ENCODE measurements around the gene SZT2.
"Not testable (repeated sequence)": the region's sequence is repeated elsewhere in the genome, so short reads cannot be mapped to it uniquely, and the experiment has no call there.

Gene SZT2

DNA sequence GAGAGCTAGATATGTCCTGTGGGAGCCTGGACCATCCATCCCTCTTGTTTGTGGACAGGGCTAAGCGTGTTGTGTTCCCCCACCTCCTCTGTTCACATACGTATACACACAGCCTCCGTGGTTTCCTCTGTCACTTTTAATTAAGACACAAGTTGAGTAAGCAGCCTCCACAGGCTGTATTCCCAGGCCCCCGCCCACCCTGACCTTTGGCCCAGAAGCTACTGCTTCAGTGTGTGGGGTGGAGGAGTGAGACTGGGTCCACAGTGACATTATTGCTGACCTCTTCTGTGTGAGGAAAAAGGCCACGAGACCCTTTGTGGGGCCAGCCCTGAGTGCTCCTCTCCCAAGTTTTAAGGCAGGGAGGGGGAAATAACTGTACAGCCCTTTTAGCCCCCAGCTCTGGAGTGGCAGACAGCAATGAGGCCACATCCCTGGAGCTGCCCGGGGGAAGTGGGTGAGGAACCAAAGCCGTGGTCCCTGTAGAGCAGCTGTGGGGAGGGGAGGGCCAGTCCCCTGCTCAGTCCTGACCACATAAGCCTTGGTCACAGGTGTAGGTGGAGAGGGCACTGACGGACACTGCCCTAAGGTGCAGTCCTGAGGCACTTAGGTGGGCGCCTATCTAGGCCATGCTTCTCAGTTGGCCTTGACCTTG lies 26.3 kb upstream of the SZT2 start:
- DNase-seq: peak; percentile 23

DNA sequence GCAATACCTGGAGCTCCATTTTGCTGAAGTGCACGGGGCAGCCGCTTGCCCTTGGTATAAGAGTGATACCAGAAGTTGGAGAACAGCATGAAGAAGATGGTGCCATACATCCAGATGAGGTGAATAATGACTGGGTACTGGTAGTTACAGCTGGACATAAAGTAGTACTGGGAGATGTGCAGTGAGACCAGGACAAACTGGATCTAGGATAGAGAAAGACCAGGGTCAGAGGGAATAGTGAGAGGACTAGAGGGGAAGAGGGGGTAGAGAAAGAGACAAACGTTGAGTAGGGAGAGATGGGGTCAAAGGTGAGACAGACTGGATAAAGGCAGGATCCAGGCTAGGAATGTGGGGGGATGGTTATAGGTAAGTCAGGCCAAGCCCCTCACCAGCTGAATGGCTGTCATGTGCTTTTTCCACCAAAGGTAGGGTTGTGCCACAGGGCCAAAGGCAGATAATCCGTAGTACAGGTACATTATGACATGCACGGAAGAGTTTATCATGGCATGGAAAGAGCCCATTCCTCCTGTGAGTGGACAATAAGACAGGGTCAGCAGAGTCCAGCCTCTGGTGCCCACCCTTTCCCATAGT lies 25.7 kb upstream of the SZT2 start:
- DNase-seq: no peak

DNA sequence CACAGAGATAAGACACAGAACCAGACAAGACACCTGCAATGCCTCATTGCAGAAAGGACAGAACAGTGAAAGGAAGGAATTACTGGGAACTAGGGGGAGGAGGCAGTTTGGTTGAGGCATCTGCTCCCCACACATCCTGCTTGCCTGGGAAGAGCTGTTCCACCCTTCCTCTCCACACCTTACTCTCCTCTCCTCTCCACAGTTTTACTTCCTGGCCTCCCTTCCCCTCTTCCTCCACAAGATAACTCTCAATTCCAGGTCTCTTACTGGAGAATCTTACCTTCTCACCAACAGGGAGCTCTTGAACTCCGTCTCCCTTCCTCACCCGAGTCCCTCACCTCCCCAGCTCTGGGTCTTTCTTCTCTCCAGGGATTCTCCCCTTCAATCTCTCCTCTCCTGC lies 24.0 kb upstream of the SZT2 start:
- DNase-seq: no peak

DNA sequence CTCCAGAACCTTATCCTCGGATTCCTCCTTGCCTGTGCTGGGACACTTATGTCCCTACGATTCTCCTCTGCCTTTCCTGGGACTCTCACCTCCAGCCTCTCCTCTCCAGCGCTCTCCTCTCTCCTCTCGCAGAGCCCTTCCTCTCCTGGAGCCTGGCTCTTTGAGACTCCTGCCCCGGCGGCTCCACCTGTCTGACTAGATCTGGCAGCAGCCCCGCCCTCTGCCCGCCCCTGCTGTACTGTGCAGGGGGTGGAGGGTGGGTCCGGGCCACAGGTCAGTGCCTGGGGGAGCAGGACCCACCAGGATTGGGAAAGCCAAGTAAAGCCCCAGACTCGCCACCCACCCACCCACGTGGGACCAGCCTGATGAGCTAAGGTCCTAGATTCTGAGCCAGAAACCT lies 23.5 kb upstream of the SZT2 start:
- no peak for DNase-seq

DNA sequence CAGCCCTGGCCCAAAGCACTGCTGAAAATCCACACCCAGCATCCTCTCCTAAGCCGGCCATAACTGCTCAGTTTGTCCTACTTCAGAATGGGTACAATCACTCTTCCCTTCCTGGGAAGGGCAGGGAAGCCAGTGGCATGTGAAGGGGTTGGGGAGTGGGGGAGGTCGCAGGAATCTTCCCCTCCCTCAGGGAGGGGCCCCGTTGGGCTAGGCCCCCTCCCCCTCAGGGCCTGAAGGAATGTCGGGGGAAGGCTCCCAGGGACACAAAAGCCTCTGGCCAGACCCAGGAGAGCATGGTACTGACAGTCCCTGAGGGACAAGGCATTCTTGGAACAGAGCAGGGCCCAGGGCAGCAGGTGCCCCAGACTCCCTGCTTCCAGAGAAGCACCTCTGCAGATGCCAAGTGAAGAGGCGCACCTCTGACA lies 23.1 kb upstream of the SZT2 start:
- no peak for DNase-seq

DNA sequence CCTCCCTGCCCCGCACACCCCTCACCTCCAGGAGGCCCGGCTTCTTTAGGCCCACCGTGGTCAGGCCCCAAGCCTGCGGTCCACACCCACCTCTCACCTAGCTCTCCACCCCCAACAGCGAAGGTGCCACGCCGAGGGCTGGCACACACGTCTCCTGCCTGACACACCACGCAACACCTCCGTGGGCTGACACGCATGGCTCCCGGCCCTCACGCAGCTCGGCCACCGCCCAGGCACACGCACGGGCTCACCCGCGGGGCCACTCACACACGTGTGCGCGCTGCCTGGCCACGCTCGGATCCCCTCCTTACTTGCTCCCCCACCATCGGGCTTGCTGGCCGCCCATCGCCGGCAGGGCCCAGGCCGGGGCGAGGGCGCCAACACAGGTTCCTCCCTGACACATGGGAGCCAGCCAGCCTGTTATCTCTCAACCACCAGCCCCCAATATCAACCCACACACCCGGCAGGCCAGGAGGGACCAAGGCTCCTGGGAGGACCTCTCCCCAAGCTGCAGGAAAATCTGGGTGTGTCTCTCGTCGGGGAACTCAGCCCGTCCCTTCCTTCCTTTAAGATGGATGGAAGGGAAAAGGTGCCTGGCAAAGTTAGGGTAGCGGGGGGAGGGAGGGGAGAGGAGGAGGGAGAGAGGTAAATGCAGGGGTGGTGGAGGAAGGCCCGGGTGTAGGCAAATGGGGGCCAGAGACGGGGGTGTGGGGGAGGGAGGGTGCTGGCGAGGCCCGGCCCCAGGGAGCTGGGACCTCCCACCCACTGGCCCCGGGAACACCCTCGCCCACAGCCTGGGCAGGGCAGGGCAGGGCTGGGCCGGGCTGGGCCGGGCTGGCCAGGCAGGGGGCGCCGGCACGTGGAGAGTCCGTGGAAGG lies 22.4 kb upstream of the SZT2 start:
- peak; percentile 64 for DNase-seq

DNA sequence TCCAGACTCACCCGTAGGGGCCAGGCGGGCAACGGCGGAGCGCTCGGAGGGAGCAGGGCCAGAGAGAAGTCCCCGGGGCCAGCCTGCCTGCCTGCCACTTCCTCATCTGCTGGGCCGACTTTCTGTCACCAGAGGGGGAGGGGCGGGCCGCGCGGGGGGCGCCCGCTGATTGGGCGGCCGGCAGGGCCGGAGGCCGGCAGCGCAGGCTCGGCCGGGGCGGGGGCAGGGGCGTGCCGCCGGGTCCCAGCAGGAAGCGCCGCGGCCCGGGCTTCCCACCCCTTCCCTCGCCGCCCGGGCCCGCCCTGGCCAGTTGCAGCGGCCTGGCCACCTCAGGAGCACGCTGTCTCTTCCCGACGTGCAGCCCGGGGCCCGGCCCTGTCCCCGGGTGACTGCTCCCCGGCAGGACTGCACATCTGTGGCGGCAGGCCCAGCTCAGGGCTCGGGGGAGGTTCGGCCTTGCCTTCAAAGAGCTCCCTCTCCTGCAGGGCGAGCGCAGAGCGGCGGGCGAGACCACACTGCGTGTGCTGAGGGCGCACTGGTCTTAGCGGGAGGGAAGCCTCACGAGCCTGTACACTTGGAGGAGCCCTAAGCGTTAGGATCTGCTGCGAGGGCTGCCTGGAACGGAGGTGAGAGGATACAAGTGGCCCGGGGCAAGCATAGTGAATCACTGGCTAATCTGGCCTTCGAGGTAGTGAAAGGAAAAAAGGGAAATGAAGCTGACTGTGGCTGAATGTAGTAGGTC lies 21.6 kb upstream of the SZT2 start, which contains the start of gene ELOVL1:
Gene ELOVL1, minus strand, starts transcription at position 108 of the 742 bp plus-strand sequence. CDS start 2,402 bp downstream, outside the sequence.
- peak; percentile 95 for DNase-seq

DNA sequence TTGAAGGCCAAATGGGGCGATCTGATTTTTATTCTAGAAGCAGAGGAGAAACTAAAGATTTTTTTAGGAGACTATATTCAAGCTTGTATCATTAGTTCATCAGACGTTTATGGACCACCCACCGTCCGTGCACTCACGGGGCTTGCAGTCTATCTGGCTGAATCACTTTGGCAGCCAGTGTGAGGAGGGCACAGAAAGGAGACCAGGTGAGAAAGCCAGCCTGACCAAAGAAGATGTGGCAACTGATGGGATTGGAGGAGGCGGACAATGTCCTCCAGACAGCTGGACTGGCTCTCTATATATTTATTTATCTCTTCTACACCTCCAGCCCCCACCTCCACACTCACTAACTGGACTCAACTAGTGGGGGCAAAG lies 21.1 kb upstream of the SZT2 start:
- DNase-seq: no peak

DNA sequence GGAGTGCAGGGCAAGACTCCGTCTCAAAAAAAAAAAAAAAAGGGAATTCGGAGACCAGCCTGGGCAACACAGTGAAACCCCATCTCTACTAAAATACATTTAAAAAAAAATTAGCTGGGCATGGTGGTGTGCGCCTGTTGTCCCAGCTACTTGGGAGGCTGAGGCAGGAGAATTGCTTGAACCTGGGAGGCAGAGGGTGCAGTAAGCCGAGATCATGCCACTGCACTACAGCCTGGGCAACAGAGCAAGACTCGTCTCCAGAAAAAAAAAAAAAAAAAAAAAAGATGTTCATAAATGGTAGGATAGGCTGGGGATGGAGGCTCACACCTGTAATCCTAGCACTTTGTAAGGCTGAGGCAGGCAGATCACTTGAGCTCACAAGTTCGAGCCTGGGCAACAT lies 19.9 kb upstream of the SZT2 start:
- DNase-seq: not testable (repeated sequence)

DNA sequence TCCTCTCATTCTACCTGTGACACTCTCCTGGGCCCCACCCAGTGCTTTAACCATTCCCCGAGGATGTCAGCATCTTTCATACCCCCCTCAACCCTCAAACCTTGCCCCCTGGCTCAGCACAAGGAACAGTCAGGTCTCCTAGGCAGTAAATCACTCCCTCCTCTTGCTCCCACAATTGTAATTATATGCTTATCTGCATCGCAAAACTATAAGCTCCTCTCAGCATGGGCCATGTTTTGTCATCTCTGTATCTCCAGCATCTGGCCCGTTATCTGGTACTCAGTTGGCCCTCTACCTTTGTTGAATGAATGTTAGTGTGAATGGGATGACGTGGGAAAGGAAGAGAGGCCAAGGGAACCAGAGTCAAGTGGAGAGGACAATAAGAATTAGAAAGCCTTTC lies 19.1 kb upstream of the SZT2 start:
- no peak for DNase-seq

DNA sequence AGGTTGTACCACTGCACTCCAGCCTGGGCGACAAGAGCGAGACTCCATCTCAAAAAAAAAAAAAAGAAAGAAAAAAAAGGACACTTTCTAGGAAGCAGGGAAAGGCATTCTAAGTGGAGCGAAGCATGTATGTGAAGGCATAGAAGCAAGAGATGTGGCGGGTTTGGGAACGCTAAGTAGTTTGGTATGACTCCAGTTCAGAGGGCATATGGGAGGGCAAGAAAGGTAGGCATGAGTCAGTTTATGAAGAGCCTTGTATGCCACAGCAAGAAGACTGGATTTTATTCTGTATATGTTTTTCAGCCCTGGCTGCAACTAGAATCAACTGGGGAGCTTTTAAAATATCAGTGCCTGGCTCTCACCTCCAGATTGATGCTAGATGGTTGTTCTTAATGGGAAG lies 17.5 kb upstream of the SZT2 start:
- DNase-seq: no peak

DNA sequence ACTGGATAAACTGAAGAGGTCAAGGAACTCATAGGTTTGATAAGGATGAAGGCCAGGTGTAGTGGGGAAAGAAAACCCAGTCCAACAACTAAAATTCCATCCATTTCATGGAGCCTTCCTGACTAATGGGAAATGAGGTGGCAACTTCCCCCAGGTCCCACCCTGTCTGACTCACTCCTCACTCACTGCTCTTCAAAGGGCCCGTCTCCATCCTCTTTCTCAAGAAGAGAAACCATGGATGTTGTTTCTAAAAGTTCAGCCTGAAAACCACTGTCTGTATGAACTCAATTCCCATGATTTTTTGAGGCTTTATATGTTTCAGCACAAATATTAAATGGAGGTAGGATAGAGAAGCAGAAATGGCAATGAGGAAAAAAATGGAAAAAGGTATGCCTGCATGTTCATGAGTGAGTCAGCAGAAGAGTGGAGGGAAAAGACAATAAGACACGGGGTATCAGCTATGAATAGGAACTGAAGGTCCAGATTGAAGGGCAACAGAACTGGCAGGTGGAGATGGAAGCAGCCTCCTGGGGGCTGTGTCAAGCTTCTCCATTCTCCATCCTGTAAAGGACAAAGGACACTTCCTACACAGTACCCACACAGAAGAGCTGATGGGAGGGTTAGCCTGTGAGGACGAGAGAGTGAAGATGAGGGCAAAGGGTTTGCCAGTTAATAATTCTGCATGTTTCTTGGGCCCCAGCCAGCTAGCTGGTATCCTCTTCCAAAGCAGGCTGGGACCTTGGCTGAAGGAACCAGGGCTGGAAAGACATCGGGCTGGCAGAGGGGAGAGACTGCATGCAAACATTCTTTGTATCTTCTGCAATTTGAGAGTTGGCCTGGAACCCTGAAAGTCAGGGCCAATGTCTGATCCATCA lies 16.4 kb upstream of the SZT2 start:
- no peak for DNase-seq

DNA sequence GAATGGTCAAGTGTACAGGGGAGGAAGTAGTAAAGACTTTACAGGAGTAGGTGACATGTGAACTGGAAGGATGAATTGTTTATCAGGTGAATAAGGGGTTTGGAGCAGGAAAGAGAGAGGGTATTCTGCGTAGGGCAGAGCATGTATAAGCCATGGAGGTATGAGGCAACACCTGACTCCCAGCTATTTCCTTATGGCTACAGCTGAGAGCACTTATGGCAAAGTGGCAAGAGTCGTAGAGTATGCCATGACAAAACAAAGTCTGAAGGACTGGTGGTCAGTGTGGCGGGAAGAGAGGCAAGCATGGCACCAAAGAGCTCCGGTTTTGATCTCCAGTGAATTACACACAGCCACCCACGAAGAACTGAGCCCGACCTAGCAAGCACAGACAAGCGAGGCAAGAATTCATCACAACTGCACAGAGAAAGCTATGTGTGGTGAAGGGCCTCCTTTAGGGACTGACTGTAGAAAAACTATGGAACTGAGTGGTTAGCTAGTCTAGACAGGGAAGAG lies 12.9 kb upstream of the SZT2 start:
- DNase-seq: no peak

DNA sequence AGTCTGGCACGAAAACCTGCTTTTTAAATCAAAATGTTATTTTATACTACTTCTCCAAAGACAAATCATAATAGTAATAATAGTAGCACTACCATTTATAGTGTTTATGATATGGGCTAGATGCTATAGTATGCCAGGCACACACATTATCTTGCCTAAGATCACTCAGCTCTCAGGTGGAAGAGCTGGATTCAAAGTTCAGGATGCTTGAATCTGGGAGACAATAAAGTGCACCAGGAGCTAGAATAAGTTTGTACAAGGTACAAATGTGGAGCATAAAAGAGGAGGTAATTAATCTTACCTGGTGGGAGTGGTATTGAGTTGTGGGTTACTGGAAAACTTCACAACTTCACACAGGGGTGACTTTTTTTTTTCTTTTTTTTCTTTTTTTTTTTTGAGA lies 11.9 kb upstream of the SZT2 start:
- no peak for DNase-seq

DNA sequence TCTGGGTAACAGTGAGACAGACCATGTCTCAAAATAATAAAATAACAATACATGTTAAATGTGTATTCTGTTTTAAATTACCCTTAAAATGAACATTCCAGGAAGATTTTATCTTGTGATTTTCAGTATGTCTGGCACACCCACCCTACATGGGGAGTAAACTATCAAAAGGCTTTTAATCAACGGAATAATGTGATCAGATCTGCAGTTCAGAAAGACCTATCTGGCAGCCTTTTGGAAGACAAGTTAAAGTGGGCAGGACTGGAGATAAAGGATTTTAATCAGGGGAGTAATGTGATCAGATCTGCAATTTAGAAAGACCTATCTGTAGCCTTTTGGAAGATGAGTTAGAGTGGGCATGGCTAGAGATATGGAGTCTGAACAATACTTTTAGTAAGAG lies 10.2 kb upstream of the SZT2 start:
- no peak for DNase-seq

DNA sequence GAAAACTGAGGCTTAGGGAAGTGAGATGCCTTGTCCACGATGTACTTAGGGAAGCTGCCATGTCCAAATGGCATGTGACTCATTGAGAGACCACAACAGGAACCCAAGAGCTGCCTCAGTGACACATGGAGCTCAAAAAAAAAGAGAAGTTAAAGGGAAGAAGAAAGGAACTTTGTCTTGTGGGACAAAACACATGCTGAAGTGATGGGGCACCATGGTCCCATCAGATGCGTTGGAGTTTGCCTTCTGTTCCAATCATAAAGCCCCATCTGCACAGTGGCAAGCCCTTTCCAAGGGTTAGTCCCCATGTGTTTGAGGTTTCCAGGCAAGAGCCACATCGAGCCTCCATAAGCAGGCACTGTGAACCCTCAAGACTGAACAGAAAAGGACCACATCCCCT lies 8.1 kb upstream of the SZT2 start:
- peak; percentile 54 for DNase-seq

DNA sequence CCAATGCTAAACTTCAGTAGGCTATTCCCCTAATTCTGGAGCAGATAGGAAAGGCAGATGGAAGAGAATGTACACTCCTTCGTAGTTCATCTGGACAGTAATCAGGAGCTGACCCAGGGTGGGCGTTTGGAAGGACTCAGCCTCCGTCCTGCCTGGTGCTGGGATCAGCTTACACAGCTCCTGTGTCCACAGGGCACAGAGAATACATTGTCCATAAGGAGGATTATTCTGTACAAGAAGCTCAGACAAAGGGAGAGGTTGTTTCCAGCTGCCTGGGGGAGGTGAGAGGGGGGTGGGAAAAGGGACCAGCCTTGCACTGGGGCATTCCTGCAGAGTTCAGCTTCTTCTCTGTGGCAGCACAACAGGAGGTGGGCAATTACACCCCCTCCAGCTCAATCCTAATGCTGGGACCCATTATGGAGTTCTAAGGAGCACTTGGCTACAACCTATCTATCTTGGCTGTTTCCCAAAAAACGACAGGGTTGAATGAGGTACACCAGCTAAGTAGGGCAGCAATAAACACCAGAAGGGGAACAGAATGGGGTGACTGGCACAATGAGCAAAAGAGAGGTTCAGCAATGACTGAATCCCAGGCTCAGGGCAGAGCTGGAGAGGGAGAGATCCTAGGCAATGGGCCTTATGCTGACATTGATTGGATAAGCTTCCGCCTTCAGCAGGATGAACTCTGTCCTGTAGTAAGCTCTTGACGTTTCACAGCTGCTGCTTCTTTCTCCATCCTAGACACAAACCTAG lies 7.5 kb upstream of the SZT2 start:
- DNase-seq: no peak

DNA sequence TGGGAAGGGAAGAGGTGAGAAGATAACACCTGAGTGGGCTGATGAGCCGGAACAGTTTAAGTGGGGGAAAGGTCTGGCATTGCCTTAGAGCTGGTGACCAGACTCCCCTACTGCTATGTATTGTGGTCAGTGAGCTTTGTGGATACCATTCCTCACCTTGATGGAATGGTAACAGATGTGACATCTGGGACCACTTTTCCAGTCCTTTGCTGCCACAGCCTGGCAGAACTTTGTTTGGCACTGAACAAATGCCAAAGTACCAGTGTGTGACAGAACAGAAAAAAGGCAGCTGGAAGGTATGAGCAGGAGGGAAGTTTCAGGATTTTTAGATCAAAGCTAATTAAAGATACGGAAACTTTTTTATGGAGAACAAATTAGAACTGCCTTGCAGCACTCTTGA lies 6.2 kb upstream of the SZT2 start:
- DNase-seq: no peak

DNA sequence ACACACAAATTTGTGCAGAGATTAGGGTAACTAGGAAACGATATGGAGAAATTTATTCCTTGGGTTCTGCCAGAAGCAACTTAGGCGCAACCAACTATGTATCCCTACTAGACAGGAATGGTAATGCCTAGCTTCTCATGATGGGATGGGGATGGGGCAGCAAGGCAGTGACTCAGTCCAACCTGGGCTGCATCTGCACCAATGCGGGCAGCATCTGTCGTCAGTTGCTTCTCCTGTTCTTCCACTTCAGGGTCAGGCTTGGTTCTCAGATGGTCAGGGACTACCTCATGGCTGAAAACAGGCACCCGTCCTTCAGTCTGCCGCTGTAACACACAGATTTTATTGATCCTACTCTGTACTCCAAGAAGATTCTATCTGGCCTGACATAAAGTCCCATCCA lies 3.0 kb upstream of the SZT2 start:
- no peak for DNase-seq

DNA sequence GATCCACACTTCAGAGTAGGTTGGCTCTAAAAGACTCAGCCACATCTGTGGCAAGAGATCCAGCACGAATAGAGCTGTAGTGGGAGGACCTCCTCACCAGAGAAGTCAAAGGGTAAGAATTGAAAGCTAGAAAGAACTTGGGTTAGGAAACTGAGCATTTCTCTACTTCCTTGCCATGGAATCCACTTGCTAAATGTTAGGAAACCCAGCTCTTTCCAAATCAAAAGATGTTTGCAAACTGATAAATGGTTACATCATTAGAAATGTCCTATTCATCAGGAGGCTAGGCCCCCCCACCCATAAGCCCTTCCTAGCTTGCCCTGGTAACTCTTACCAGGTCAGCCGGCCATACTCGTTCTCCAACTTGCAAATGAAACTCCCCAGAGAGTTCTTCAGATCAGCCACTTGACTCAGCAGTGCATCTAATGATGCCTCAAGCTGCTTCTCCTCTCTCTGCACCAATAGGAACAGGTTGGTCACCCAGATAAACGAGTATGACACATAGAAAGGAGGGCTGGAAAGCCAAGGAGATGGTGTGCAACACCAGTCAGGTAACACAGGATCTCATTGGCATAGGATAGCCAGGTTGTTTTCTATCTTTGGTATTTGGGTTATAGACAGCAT lies 1.6 kb upstream of the SZT2 start:
- DNase-seq: no peak

DNA sequence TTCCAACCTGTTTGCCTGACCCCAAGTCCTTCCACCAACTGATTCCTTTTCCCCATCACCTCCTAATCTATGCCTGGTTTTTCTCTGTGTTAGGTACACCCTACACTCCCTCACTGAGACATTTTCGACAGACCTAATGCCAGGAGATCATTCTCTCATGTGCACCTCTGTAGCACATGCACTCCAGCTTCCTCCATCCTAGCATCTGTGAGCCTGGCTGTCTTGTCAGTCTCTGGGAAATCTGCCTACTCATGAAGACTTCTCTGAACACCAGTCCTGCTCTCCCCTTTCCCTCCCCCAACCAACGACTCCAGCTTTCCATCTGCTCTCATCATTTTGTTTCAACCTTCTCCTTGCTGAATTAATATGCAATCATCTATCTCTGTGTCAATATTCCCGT lies 1.1 kb upstream of the SZT2 start:
- peak; percentile 11 for DNase-seq
